GM23338 (cell line): ENCODE results near the gene PCDHGB7. TPM values are rescaled to one million over a fixed set of nuclear protein-coding genes. Genes with fewer than 3 reads are reported as not detected.

Source experiments
- polyA plus RNA-seq: library from polyadenylated mRNA; unstranded; fragments of >200 nt; fragmentation: Nextera tagmentation; extraction: Ambion mirVana; gene quantifications from 2 replicates; pipeline ENCODE4 v1.2.1, GENCODE V29; 2016
- total RNA-seq: library from RNA; depleted of rRNA; stranded (reverse); fragments of >200 nt; shearing (Covaris generic); gene quantifications from 2 replicates; pipeline ENCODE4 v1.2.3, GENCODE V29; 2014; rRNA removed

The PCDHGB7 gene
- total and polyA plus RNA-seq, 2 experiments from 2014 or later: 1.4 to 11.7 TPM

Other genes with a start within 250 kb of the PCDHGB7 start
Only the 30 nearest of the 37 such genes appear.
- gene PCDHB11, start 218.1 kb upstream of the PCDHGB7 start, total RNA-seq: 0.47 and 1.3 TPM in 2 replicates
- 0.19 and 0.33 TPM in 2 replicates for gene PCDHB11, start 218.1 kb upstream of the PCDHGB7 start, polyA plus RNA-seq
- gene PCDHB12, start 209.0 kb upstream of the PCDHGB7 start, total RNA-seq: 3.7 and 4.3 TPM in 2 replicates
- 0.80 and 1.3 TPM in 2 replicates for gene PCDHB12, start 209.0 kb upstream of the PCDHGB7 start, polyA plus RNA-seq
- 2.4 and 3.5 TPM in 2 replicates for gene PCDHB13, start 203.8 kb upstream of the PCDHGB7 start, total RNA-seq
- 0.87 and 1.1 TPM in 2 replicates for gene PCDHB13, start 203.8 kb upstream of the PCDHGB7 start, polyA plus RNA-seq
- 3.2 and 4.1 TPM in 2 replicates for gene PCDHB14, start 194.3 kb upstream of the PCDHGB7 start, total RNA-seq
- gene PCDHB14, start 194.3 kb upstream of the PCDHGB7 start, polyA plus RNA-seq: 0.71 and 0.83 TPM in 2 replicates
- 8.0 and 12.1 TPM in 2 replicates for gene PCDHB15, start 172.3 kb upstream of the PCDHGB7 start, total RNA-seq
- gene PCDHB15, start 172.3 kb upstream of the PCDHGB7 start, polyA plus RNA-seq: 4.9 and 6.1 TPM in 2 replicates
- not detected in 2 replicates for gene SLC25A2, start 113.6 kb upstream of the PCDHGB7 start, total RNA-seq
- gene SLC25A2, start 113.6 kb upstream of the PCDHGB7 start, polyA plus RNA-seq: not detected in 2 replicates
- gene TAF7, start 96.9 kb upstream of the PCDHGB7 start, total RNA-seq: 92.0 and 107 TPM in 2 replicates
- gene TAF7, start 96.9 kb upstream of the PCDHGB7 start, polyA plus RNA-seq: 187 and 217 TPM in 2 replicates
- 1.7 and 2.2 TPM in 2 replicates for gene PCDHGA1, start 87.2 kb upstream of the PCDHGB7 start, total RNA-seq
- 0.07 and 0.39 TPM in 2 replicates for gene PCDHGA1, start 87.2 kb upstream of the PCDHGB7 start, polyA plus RNA-seq
- gene PCDHGA2, start 78.9 kb upstream of the PCDHGB7 start, total RNA-seq: 0.82 and 1.0 TPM in 2 replicates
- 0.17 and 0.45 TPM in 2 replicates for gene PCDHGA2, start 78.9 kb upstream of the PCDHGB7 start, polyA plus RNA-seq
- gene PCDHGA3, start 73.8 kb upstream of the PCDHGB7 start, total RNA-seq: 0.90 and 1.2 TPM in 2 replicates
- gene PCDHGA3, start 73.8 kb upstream of the PCDHGB7 start, polyA plus RNA-seq: 0.28 and 0.63 TPM in 2 replicates
- gene PCDHGB1, start 67.6 kb upstream of the PCDHGB7 start, total RNA-seq: 8.9 and 9.1 TPM in 2 replicates
- 0.52 and 0.74 TPM in 2 replicates for gene PCDHGB1, start 67.6 kb upstream of the PCDHGB7 start, polyA plus RNA-seq
- 4.2 and 7.2 TPM in 2 replicates for gene PCDHGA4, start 62.7 kb upstream of the PCDHGB7 start, total RNA-seq
- 0.33 and 0.99 TPM in 2 replicates for gene PCDHGA4, start 62.7 kb upstream of the PCDHGB7 start, polyA plus RNA-seq
- gene PCDHGB2, start 57.7 kb upstream of the PCDHGB7 start, total RNA-seq: 5.0 and 5.8 TPM in 2 replicates
- gene PCDHGB2, start 57.7 kb upstream of the PCDHGB7 start, polyA plus RNA-seq: 0.87 and 1.2 TPM in 2 replicates
- 2.9 and 3.1 TPM in 2 replicates for gene PCDHGA5, start 53.5 kb upstream of the PCDHGB7 start, total RNA-seq
- gene PCDHGA5, start 53.5 kb upstream of the PCDHGB7 start, polyA plus RNA-seq: 0.49 and 0.55 TPM in 2 replicates
- 4.8 and 5.8 TPM in 2 replicates for gene PCDHGB3, start 47.4 kb upstream of the PCDHGB7 start, total RNA-seq
- 0.24 and 0.26 TPM in 2 replicates for gene PCDHGB3, start 47.4 kb upstream of the PCDHGB7 start, polyA plus RNA-seq
- gene PCDHGA6, start 43.8 kb upstream of the PCDHGB7 start, total RNA-seq: 4.5 and 4.8 TPM in 2 replicates
- gene PCDHGA6, start 43.8 kb upstream of the PCDHGB7 start, polyA plus RNA-seq: 0.99 and 1.2 TPM in 2 replicates
- gene PCDHGA7, start 34.9 kb upstream of the PCDHGB7 start, total RNA-seq: 2.9 and 4.4 TPM in 2 replicates
- 0.44 and 0.50 TPM in 2 replicates for gene PCDHGA7, start 34.9 kb upstream of the PCDHGB7 start, polyA plus RNA-seq
- gene PCDHGB4, start 30.0 kb upstream of the PCDHGB7 start, total RNA-seq: 13.0 and 16.6 TPM in 2 replicates
- gene PCDHGB4, start 30.0 kb upstream of the PCDHGB7 start, polyA plus RNA-seq: 3.0 and 3.5 TPM in 2 replicates
- gene PCDHGA8, start 25.0 kb upstream of the PCDHGB7 start, total RNA-seq: 4.6 and 5.3 TPM in 2 replicates
- gene PCDHGA8, start 25.0 kb upstream of the PCDHGB7 start, polyA plus RNA-seq: 0.70 and 1.1 TPM in 2 replicates
- 15.7 and 18.5 TPM in 2 replicates for gene PCDHGB5, start 19.7 kb upstream of the PCDHGB7 start, total RNA-seq
- 1.7 and 2.5 TPM in 2 replicates for gene PCDHGB5, start 19.7 kb upstream of the PCDHGB7 start, polyA plus RNA-seq
- 5.5 and 7.8 TPM in 2 replicates for gene PCDHGA9, start 14.9 kb upstream of the PCDHGB7 start, total RNA-seq
- gene PCDHGA9, start 14.9 kb upstream of the PCDHGB7 start, polyA plus RNA-seq: 0.50 and 0.54 TPM in 2 replicates
- gene PCDHGB6, start 9.7 kb upstream of the PCDHGB7 start, total RNA-seq: 7.1 and 8.1 TPM in 2 replicates
- gene PCDHGB6, start 9.7 kb upstream of the PCDHGB7 start, polyA plus RNA-seq: 1.6 and 2.8 TPM in 2 replicates
- 3.4 and 6.5 TPM in 2 replicates for gene PCDHGA10, start 4.7 kb upstream of the PCDHGB7 start, total RNA-seq
- 1.6 and 2.1 TPM in 2 replicates for gene PCDHGA10, start 4.7 kb upstream of the PCDHGB7 start, polyA plus RNA-seq
- gene PCDHGA11, start 3.4 kb downstream of the PCDHGB7 start, total RNA-seq: 8.9 and 10.7 TPM in 2 replicates
- 2.3 and 3.0 TPM in 2 replicates for gene PCDHGA11, start 3.4 kb downstream of the PCDHGB7 start, polyA plus RNA-seq
- gene PCDHGA12, start 12.8 kb downstream of the PCDHGB7 start, total RNA-seq: 3.3 and 3.5 TPM in 2 replicates
- 0.68 TPM in 2 replicates for gene PCDHGA12, start 12.8 kb downstream of the PCDHGB7 start, polyA plus RNA-seq
- 12.9 and 13.3 TPM in 2 replicates for gene PCDHGC3, start 58.3 kb downstream of the PCDHGB7 start, total RNA-seq
- gene PCDHGC3, start 58.3 kb downstream of the PCDHGB7 start, polyA plus RNA-seq: 13.8 and 14.4 TPM in 2 replicates
- gene PCDHGC4, start 67.4 kb downstream of the PCDHGB7 start, total RNA-seq: 2.3 and 3.0 TPM in 2 replicates
- 0.31 TPM in 1 of 2 replicates, not detected in the other for gene PCDHGC4, start 67.4 kb downstream of the PCDHGB7 start, polyA plus RNA-seq
- gene PCDHGC5, start 71.4 kb downstream of the PCDHGB7 start, total RNA-seq: 0.54 and 1.5 TPM in 2 replicates
- gene PCDHGC5, start 71.4 kb downstream of the PCDHGB7 start, polyA plus RNA-seq: 0.16 TPM in 1 of 2 replicates, not detected in the other
- 97.0 and 104 TPM in 2 replicates for gene DIAPH1, start 201.3 kb downstream of the PCDHGB7 start, total RNA-seq
- gene DIAPH1, start 201.3 kb downstream of the PCDHGB7 start, polyA plus RNA-seq: 42.9 and 43.5 TPM in 2 replicates
- gene HDAC3, start 219.2 kb downstream of the PCDHGB7 start, total RNA-seq: 74.6 and 90.0 TPM in 2 replicates
- gene HDAC3, start 219.2 kb downstream of the PCDHGB7 start, polyA plus RNA-seq: 59.2 and 59.3 TPM in 2 replicates